ENCODE measurements around the gene FGD4.

Gene FGD4

DNA sequence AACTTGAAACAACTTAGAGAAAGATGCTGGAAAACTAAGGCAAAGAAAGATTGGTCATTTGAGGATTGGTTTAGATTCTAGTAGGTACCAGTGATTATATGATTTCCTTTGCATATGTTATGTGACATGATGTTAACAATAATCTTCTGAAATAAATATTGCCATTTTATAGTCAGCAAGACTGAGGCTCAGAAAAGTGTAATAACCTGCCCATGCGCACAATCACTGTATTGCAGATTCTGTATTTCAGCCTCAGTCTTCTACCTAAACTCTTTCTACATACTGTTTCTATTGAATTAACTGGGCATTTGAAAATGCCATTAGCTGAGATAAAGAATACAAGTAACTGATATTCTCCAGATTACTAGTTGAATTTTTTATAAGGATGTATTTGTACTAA is 61.3 kb downstream of the FGD4 start:
- no peak for DNase-seq

DNA sequence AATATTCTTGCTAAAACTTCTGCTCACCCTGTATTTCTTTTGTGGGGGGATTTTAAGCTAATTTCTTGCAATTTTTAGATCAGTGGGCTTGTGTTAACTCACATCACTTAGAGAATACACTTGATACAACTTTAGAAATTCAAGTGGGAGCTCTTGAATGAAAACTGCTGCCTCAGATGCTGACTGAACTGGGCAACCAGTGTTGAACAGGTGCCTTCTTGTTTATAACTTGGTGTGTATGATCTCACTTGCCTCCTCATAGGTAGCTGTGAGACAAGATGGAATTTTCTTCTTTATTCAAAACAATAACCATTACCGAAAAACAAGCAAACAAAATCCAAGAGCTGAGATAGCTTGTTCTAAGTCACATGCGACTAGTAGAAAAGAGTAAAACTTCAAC is 63.5 kb downstream of the FGD4 start:
- DNase-seq: no peak

DNA sequence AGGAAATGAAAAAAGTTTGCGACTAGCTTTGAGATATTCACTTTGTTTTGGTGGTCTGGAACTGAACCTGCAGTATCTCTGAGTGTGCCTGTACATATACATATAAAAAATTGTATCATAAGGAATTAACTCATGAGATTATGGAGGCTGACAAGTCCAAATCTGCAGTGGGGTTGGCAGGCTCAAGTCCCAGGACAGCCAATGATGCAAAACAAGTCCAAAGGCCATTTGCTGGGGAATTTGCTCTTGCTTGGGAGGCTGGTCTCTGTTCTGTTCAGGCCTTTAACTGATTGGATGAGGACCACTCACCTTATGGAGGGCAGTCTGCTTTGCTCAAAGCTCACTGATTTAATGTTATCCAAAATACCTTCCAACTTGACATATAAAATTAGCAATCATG is 66.8 kb downstream of the FGD4 start:
- no peak for DNase-seq

DNA sequence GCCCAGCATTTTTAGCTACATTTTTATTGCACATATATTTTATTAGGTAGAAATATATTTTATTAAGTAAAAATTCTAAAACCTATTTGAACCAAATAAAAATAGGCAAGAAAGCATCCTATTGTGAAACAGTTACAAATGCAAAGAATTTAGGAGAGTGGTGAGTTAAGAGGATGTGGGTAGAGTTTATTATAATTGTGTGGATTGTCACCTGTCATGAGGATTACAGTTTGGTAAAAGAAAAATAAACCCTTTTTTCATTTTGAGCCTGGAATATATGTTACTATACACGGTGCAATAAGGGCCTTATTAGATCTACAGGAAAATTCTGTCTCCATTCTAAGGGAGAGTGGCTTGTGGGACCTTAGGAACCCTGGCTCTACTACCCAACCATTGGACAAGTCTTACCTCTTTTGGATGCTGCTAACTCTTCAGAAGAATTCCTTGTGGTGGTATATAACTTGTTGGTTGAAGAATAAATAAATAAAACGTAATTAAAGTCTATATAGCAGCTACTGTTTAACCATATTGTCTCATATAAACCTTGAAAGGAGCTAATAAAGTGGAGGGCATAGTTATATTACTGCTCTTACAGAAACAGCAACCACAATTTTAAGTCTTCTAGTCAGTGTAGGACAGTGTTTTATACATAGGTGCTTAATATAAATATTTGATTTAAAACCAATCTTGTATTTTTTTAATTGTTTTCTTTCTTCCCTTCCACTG is 67.8 kb downstream of the FGD4 start:
- no peak for DNase-seq

DNA sequence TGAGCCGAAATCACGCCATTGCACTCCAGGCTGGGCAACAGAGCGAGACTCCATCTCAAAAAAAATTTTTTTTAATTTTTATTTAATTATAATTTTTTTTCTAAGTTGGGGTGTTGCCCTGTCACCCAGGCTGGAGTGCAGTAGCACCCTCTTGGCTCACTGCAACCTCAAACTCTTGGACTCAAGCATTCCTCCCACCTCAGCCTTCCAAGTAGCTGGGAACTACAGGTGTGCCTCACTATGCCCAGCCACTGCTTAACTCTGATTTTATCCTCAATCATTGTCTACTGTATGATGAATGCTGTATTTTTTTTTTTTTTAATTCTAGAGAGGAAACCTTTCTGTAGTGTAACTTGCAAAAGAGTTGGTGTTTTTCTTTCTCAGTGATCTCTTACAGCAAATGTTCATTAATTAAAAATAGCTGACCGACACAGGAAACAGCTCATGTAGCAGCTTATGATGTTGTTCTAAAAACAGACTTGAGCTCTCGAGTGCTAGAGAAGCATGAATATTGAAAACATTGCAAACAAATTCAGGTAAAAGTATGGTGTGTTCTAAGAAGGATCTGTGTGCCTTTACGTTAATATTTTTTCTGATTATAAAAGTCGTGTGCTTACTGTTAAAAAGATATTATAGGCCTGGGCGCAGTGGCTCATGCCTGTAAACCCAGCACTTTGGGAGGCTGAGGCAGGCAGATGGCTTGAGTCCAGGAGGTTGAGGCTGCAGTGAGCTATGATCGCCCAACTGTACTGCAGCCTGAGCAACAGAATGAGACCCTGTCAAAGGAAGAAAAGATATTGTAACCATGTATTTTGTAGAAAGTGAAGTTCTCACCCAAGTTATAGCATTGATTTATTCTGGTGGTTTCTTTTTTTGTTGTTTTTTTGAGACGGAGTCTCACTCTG is 68.9 kb downstream of the FGD4 start:
- DNase-seq: no peak

DNA sequence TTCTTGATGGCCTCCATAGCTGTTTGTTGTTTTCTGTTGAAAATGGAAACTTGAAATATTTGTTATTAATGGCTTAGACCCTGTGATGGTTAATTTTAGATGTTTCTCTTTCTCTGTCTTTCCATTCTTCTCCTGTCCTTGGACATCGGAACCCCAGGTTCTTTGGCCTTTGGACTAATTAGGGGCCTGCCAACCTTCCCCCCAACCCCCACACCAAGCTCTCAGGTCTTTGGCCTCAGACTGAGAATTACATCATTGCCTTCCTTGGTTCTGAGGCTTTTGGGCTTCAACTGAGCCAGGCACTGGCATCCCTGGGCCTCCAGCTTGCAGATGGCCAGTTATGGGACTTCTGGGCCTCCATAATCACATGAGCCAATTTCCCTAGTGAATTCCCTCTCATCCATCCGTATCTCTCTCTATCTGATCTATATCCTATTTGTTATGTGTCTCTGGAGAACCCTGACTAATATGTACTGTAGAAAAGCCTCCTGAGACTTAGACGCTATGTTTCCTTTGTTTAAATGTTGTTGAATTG is 71.6 kb downstream of the FGD4 start:
- no peak for DNase-seq

DNA sequence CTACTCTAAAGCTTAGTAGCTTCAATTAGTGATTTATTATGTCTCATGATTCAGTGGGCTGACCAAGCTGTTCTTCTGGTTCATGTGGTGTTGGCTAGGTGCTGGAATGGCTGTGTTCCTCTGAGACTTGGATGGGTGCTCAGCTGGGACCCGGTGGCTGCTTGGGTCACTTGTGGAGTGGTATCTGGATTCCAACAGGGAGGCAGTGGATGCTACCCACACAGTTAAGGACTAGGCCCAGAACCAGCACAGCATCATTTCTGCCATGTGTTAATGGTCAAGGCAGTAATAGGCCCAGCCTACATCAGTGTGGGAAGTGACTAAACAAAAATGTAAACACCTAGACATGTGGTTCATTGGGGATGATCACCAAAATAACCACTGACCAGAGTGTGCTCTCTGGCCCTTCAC is 72.2 kb downstream of the FGD4 start:
- no peak for DNase-seq

DNA sequence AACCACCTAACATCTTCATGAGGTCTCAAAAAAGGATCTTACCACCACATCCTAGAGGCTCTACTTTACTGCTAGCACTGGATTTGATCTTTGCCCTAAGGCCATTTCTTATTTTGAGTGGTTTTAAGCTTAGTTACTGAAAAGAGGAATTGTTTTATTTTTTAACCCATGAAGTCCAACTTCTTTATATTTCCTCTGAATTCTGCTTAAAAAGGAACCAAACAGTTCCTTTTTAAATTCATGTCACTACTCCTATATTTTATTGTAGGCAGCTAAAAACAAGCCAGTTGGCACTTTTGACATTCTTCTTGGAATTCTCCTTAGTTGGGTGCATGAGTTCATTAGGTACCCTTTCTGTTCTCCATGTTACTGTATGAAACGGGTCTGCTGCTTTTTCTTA is 76.4 kb downstream of the FGD4 start:
- no peak for DNase-seq

DNA sequence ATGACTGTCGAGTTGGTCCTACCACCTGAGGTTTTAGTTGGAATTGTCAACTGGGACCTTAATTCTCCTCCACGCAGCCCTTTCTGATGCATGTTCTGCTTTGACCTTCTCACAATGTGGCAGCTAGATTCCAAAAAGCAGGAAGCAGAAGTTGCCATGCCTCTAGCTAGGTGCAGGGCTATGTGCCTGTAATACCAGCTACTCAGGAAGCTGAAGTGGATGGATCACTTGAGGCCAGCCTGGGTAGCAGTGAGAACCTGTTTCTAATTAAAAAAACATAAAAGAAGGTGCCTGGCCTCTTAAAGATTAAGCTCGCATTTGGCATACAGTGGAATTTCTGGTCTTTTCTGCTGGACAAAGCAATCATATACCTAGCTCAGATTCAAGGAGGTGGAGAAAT is 77.1 kb downstream of the FGD4 start:
- DNase-seq: no peak

DNA sequence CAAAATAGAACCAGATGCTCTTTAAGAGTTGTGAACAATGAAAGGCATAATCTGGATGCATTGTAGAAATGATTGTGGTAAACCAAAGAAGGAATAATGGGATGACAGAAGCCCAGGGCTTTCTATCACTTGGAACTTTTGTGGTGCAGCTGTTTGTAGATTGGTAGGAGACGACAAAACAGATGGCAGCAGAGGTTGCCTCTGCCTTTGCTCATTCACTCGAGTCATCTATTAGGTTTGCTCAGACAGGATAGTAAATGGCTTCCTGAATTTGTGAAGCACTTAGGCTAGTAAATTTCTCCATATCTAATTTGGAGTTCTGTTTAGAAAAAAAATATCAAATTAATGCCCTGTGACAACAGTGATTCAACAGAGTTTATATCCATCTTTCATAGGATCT is 78.4 kb downstream of the FGD4 start:
- no peak for DNase-seq

DNA sequence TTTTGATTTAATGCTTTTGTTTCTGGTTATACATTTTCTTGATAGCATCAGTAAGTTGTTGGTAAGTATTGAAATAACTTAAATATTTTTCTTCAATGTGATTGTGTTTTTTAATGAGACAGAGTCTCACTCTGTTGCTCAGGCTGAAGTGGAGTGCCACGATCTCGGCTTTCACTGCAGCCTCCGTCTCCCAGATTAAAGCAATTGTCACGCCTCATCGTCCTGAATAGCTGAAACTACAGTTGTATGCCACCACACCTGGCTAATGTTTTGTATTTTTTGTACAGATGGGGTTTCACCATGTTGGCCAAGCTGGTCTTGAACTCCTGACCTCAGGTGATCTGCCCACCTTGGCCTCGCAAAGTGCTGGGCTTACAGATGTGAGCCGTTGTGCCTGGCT is 78.8 kb downstream of the FGD4 start:
- no peak for DNase-seq

DNA sequence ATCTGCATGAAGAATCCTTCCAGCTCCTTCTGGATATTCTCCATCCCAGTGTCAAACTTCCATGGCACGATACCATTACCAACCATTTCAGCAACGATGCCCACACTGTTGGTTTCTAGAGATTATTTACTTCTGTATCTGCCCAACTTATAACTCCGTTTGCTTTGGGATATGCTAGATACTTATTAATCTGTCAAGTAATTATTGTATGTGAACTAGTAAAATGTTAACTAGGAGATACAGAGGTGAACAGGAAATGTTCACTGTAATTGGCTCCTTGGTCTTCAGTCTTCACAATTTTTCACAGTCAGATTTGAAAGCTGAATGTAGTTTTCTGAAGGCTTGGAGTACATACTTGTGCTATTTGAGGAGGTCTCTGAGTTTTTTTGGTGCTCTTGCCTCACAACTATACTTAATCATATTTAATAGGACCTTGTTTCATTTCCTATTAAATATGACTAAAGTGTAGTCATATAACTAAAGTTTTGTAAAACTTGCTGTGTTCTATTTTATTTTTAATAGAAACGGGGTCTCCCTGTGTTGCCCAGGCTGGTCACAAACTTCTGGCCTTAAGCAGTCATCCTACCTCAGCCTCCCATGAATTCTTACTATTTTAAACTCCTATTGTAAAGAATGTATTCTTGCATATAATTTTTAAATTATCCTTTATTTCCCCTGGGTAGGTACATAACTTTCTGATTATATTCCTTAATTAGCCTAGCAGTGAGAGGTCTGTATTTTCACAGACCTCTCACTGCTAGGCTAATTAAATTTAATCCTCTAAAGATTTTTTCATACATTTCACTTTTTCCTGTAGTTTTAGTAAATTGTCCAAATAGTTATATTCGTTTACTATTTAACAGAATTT is 79.7 kb downstream of the FGD4 start:
- no peak for DNase-seq

DNA sequence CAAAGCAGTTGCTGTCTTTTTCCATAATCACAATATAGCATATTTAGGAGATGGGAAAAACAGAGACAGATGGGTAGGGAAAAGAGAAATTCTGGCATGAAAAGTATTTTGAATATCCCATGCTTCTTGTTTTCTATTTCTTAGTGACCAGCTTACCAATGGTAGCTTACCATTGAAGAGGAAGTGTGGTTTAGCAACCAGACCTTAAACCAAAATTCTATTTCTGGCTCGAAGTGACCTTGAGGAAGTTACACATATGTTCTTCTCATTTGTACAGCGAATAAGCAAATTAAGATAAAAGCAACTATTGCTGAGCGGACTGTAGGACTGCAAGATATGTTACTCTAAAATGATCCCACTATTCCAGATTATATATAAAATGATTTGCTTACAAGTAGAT is 82.9 kb downstream of the FGD4 start:
- DNase-seq: no peak

DNA sequence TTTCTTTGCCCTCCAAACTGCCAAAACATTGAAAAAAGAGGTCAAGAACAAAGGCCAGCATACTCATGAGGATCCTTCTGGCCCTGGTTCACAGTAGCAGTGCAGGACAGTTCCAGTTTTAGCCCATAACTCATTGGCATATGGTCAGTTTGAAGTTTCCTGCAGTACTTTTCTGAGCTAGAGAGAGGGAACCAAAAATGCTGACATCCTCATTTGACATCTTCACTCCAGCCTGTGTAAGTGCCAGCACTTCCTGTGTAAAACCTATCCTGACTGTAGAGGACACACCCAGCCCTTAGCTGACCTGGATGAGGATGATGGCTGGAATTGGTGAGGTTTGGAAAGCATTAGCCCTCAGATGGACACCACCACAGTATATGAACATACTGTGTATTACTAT is 84.1 kb downstream of the FGD4 start:
- no peak for DNase-seq

DNA sequence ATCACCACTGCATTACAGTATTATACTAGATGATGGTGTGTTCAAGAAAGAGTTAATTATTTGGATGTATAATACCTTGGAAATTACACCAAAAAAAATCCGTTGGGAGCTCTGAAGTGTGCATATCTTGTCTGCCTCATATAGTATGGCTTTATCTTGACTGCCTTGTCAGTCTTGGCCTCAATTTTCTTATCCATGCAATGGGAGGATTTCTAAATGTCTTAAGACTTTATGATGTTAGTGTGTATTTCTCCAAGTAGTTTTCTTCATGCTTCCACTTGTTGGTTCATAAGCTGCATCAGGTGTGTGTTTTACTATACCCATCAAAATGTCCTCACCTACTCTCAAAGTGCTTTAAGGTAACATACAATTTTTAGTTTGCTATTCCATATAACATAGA is 84.6 kb downstream of the FGD4 start:
- DNase-seq: no peak

DNA sequence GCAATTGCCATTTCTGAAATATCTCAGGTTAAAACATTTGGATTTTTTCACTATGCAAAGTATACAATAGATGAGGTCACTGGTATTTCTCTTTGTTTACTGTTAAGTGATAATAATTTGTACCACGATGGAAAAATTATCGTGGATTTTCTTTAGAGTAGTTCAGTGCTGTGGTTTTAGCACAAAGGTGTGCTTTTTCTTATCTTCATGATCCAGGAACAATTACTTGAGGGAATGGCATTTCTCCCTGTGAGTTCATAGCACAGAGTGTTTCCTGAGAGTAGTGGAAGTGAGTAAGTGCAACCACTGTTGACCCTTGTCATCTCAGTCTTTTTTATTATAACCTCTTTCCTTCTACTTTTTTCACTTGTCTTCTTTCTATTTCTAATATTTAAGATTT is 86.8 kb downstream of the FGD4 start:
- DNase-seq: no peak

DNA sequence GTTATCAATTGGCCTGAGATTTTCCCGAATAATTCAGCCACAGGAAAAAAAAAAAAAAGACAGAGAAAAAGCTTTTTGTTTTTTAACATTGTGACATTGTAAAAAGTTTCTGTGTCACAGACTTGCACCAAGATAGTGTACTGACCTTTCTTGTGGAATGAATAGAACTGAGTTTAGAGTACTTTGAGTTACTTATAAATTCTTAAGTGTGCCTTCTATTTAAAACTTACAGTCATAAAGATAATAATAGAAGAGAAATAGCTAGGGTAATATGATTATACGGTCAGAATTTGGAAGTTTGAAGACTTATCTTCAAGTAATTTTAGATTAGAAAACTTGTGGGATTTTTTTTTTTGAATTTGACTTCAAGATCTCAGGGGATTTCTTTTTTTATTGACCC is 88.8 kb downstream of the FGD4 start:
- no peak for DNase-seq

DNA sequence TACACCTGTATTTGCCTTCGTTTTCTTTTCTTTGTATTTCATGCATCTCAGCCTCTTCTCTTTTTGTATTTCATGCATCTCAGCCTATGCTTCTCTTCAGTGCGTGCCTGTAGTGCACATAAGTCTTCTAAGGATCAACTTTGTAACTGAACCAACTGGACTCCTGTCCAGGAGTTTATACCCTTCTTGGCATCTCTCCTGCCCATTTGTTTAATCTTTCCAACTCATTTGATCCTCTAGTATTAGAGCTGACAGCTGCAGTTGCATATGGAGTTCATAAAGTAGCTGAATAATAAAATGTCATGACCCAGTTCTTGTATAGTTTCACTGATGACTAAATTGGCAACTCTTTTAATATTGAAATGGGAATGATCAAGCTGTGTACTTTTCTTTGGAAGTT is 89.7 kb downstream of the FGD4 start:
- no peak for DNase-seq

DNA sequence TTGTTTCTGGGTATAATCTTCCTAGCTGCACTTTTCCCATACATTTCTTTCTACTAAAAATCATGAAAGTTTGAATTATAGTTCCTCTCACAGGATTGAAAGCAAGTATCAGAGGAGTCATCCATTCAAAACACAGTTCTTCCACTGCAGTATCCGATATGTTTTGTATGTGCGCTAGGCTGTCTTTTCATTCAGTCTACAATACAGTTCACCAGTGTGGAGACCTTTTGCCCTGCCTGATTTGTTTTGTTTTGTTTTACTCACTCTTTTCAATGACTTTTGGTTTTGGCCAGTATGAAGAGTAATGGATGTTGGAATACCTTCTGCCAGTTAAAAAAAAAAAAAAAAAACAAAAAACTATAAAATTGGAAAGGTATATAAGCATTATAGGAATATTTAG is 91.4 kb downstream of the FGD4 start:
- DNase-seq: no peak

DNA sequence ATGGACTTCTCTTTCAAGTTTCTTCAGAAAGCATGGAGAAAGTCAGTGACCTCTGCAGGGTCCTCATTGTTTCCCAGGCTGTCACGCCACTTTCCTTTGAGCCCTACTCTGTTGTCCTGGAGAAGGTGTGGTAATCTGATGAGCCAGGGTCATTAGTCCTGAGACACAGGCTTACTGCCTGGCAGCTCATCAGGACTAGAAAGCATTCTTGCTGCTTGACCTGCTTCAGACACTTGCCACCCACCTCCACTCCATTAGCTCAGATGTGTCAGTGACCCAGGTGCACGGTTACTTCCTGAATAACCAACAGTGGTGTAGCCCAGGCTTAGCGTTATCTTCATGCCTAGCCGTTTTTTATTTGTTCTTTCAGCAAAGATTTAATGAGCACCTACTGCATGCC is 93.9 kb downstream of the FGD4 start:
- DNase-seq: no peak

DNA sequence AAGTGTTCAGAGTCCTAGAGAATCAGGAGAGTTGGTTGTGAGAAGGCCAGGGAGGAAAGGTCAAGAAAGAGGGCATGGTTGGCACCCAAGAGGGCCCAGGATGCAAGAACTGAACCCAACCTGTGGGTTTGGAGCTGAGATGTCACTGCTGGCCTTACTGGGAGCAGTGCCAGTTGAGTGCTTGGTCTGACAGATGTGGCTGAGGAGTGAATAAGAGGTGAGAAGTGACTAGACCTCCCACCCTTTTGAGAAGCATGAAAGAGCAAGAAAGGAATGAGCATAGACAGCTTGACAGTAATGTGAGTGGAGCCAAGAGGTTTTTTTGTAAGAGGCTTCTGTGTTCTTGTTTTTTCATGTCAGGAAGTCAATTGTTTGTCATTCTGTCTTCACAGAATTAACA is 95.3 kb downstream of the FGD4 start:
- DNase-seq: no peak

DNA sequence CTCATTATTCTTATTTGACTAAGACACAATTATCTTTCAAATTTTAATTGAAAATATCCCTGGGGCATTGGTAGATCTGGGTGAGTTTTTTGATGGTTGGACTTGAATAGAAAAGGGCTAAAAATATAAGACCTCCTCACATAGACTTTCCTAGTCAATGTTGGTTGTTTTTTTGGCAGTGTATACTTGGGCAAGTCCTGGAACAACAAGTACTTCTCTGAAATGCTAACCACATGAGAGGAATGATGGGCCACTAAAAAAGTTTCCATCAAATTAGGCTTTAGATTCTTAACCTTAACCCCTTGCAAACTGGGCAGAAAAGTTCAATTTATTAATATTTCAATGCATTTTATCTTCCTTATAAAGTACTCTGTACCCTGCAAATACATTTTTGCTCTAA is 97.6 kb downstream of the FGD4 start:
- no peak for DNase-seq

DNA sequence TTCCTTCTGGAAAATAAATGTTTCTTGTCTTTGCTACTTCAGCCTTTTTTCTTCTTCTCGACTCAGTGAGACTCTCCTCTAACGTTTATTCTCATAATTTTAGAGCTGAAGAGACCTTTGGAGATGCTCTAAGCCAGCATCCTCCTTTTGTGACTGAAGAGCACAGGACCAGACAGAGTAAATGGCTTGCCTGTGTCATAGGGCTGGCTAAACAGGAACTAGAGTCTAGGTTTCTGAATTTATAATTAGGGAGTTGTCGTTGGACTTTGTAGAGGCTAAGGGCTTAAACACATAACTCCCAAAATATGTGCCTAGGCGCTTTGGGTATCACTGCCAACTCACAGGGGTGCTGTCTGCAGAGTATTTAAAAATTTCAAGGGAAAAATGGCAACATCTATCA is 98.5 kb downstream of the FGD4 start:
- no peak for DNase-seq
